K562 (cell line): ENCODE measurements around the gene DUSP10. TPM values are rescaled to one million over a fixed set of nuclear protein-coding genes. Genes with fewer than 3 reads are reported as not detected.

Experiments used
- ATAC-seq: fragments of 200-7000 bp; cut with Tn5 transposase; 3 replicates; pipeline ENCODE4 v1.9.1; 2020; ENCODE audit warnings: moderate library complexity
- BruUV-seq: library from RNA; stranded (reverse); fragments of 400-500 nt; replicated peaks from 2 replicates; lab custom pipeline; 2021; lab: Mats Ljungman, UMichigan
- CTCF ChIA-PET: fragments of 300-600 bp; formaldehyde crosslinking; extraction: SDS; loops from one replicate; lab custom pipeline; 2021; ENCODE audit warnings: low intra/inter-chr PET ratio; lab: Yijun Ruan, JAX
- POLR2A ChIA-PET: fragments of 300-600, 350-650 bp; sonication (Branson Sonifier 250); formaldehyde crosslinking; extraction: SDS; loops from one replicate; lab custom pipeline; 2021; ENCODE audit warnings: antibody characterized with exemption, inconsistent platforms; lab: Yijun Ruan, JAX
- DNase-seq, 4 experiments: peaks; one replicate each; pipeline versions ENCODE4 v3.0.0 to v3.0.0-alpha.2; 2011 to 2018; ENCODE audit warnings: low spot score in 3 of 4, mixed read lengths in 3 of 4; ENCODE audit errors: extremely low read depth in 1 of 4
- FAIRE-seq: peaks from 2 replicates; lab custom pipeline; 2011; peaks lifted over from hg19 to GRCh38; lab: Jason Lieb, UNC
- H2AFZ ChIP-seq: 2 replicates; pipeline ENCODE4 v1.6.0; 2011; ENCODE audit warnings: low read depth, low read length, control low read depth, inconsistent platforms
- H3K27ac ChIP-seq: fragments of 200-600 bp; 3 replicates; pipeline ENCODE4 v1.8.0; 2011; ENCODE audit warnings: low read depth, mild to moderate bottlenecking, control low read depth, inconsistent platforms, low read length, moderate library complexity, mixed read lengths; ENCODE audit errors: extremely low read depth
- H3K27me3 ChIP-seq, 2 experiments: fragments of 300-600 bp in 1 of 2; 2 replicates in 1 of 2; 3 replicates in 1 of 2; pipeline versions ENCODE4 v1.6.0 to v1.8.0; 2011; ENCODE audit warnings: inconsistent platforms in 2 of 2, low read length in 2 of 2, mild to moderate bottlenecking in 1 of 2, mixed read lengths in 1 of 2, moderate library complexity in 1 of 2; ENCODE audit not compliant: control insufficient read depth in 2 of 2, insufficient read depth in 2 of 2
- H3K36me3 ChIP-seq: fragments of 300-600 bp; 3 replicates; pipeline ENCODE4 v1.8.0; 2011; ENCODE audit warnings: mild to moderate bottlenecking, low read length, inconsistent platforms; ENCODE audit not compliant: control insufficient read depth, insufficient read depth
- H3K4me1 ChIP-seq, 2 experiments: fragments of 200-600 bp in 1 of 2; replicated peaks in 1 of 2; 2 replicates in 1 of 2; 3 replicates in 1 of 2; pipeline versions ENCODE4 v1.5.1 to v1.8.0; 2011; ENCODE audit warnings: inconsistent platforms in 2 of 2, low read length in 2 of 2, mild to moderate bottlenecking in 1 of 2, mixed read lengths in 1 of 2, moderate library complexity in 1 of 2; ENCODE audit not compliant: control insufficient read depth in 2 of 2, insufficient read depth in 2 of 2
- H3K4me2 ChIP-seq: 2 replicates; pipeline ENCODE4 v1.6.1; 2011; ENCODE audit warnings: low read length, control low read depth, inconsistent platforms, mixed read lengths; ENCODE audit not compliant: insufficient read depth
- H3K4me3 ChIP-seq: fragments of 200-600 bp; sonication (generic), shearing (Covaris generic); 2 replicates; pipeline ENCODE4 v1.5.1; 2016; ENCODE audit warnings: control low read depth, inconsistent platforms
- H3K79me2 ChIP-seq: fragments of 200-600 bp; 3 replicates; pipeline ENCODE4 v1.8.0; 2011; ENCODE audit warnings: low read length, inconsistent platforms; ENCODE audit not compliant: control insufficient read depth, insufficient read depth
- H3K9ac ChIP-seq, 2 experiments: 2 replicates each; pipeline versions ENCODE4 v1.6.0 to v1.6.1; 2011; ENCODE audit warnings: low read depth in 2 of 2, low read length in 2 of 2, control low read depth in 1 of 2, inconsistent platforms in 1 of 2, mild to moderate bottlenecking in 1 of 2, mixed read lengths in 1 of 2; ENCODE audit not compliant: insufficient read depth in 1 of 2
- H3K9me1 ChIP-seq: one replicate; pipeline ENCODE4 v1.6.0; 2011; ENCODE audit warnings: inconsistent platforms, mild to moderate bottlenecking, low read length, moderate library complexity; ENCODE audit not compliant: control insufficient read depth, insufficient read depth
- H3K9me3 ChIP-seq: replicated peaks from 2 replicates; pipeline ENCODE4 v1.5.1; 2011; ENCODE audit warnings: low read depth, low read length, inconsistent platforms; ENCODE audit not compliant: control insufficient read depth, insufficient read depth
- H4K20me1 ChIP-seq: replicated peaks from 2 replicates; pipeline ENCODE4 v1.6.1; 2011; ENCODE audit warnings: low read length, inconsistent platforms, mixed read lengths; ENCODE audit not compliant: control insufficient read depth, insufficient read depth
- CBX8 ChIP-seq: fragments of 200-600 bp; sonication (generic); IDR thresholded peaks from 2 replicates; pipeline ENCODE4 v1.6.1; 2012; ENCODE audit warnings: borderline replicate concordance, mixed run types, low read depth, mild to moderate bottlenecking, moderate library complexity, mixed read lengths, low read length, control low read depth, inconsistent platforms; ENCODE audit not compliant: poor library complexity, severe bottlenecking; ENCODE audit errors: extremely low read depth
- DMBX1 ChIP-seq: fragments of 250-450 bp; sonication (Bioruptor Pico); IDR thresholded peaks from 2 replicates; pipeline ENCODE4 v1.8.0; 2022; ENCODE audit warnings: inconsistent platforms, mild to moderate bottlenecking, moderate library complexity, borderline replicate concordance
- ESRRB ChIP-seq: fragments of 250-450 bp; sonication (Bioruptor Pico); IDR thresholded peaks from 2 replicates; pipeline ENCODE4 v1.5.0; 2020; ENCODE audit warnings: mild to moderate bottlenecking, moderate library complexity, borderline replicate concordance
- GABPA ChIP-seq: fragments of 200-800 bp; sonication (Bioruptor generic); conservative IDR thresholded peaks from 2 replicates; pipeline ENCODE4 v1.6.1; 2016; ENCODE audit warnings: low read depth, missing genetic modification characterization, missing compliant biosample characterization
- NCOA6 ChIP-seq: fragments of 450-650 bp; IDR thresholded peaks from 2 replicates; pipeline ENCODE4 v1.6.1; 2017; ENCODE audit warnings: mild to moderate bottlenecking
- NFATC3 ChIP-seq: fragments of 450-650 bp; IDR thresholded peaks from 2 replicates; pipeline ENCODE4 v1.6.1; 2017; ENCODE audit warnings: mild to moderate bottlenecking
- NR2C2 ChIP-seq, 2 experiments: fragments of 200-800 bp in 1 of 2; sonication (Bioruptor generic) in 1 of 2; sonication (generic) in 1 of 2; formaldehyde crosslinking in 1 of 2; IDR thresholded peaks; 2 replicates each; pipeline versions ENCODE4 v1.6.1 to v1.8.0; 2016 to 2022; ENCODE audit warnings: mild to moderate bottlenecking in 1 of 2, missing compliant biosample characterization in 1 of 2, missing genetic modification characterization in 1 of 2, missing genetic modification reagents in 1 of 2
- PKNOX1 ChIP-seq: fragments of 450-650 bp; IDR thresholded peaks from 2 replicates; pipeline ENCODE4 v1.6.1; 2016
- PPARD ChIP-seq: fragments of 250-450 bp; sonication (Bioruptor Pico); IDR thresholded peaks from 2 replicates; pipeline ENCODE4 v1.8.0; 2022; ENCODE audit warnings: inconsistent platforms, mild to moderate bottlenecking, moderate library complexity
- SMARCB1 ChIP-seq: IDR thresholded peaks from 2 replicates; pipeline ENCODE4 v1.6.1; 2011; ENCODE audit warnings: improper control_type of control experiment, low read depth; ENCODE audit not compliant: insufficient read length
- ZNF699 ChIP-seq: fragments of 250-450 bp; sonication (Bioruptor Pico); IDR thresholded peaks from 2 replicates; pipeline ENCODE4 v1.8.0; 2021; ENCODE audit warnings: mild to moderate bottlenecking, moderate library complexity; ENCODE audit not compliant: insufficient replicate concordance
- ZNF707 ChIP-seq: fragments of 250-450 bp; sonication (Bioruptor Pico); conservative IDR thresholded peaks from 2 replicates; pipeline ENCODE4 v1.8.0; 2022; ENCODE audit warnings: inconsistent platforms, mild to moderate bottlenecking, moderate library complexity
- WGBS: fragments of 100-300 bp; shearing (Covaris generic); methylation state at CpG from one replicate; pipeline ENCODE4 v1.1.6; 2016; ENCODE audit warnings: low coverage, mixed read lengths; ENCODE audit not compliant: insufficient coverage; ENCODE audit errors: missing lambda C conversion rate; 5-methylcytosine and 5-hydroxymethylcytosine counted together
- in situ Hi-C: fragments of 300-500 bp; cut with MboI; formaldehyde crosslinking; loops from 4 replicates; pipeline ENCODE4 v1.15.0; 2018; ENCODE audit warnings: inconsistent platforms, mixed read lengths
- intact Hi-C: fragments of 100-400 bp; cut with micrococcal nuclease; formaldehyde crosslinking; loops from 2 replicates; pipeline ENCODE4 v1.14.2; 2022
- polyA plus RNA-seq, 8 experiments: library from polyadenylated mRNA; depleted of rRNA in 4 of 8; stranded (reverse) in 5 of 8; unstranded in 3 of 8; fragments of >200 nt; fragmentation: Nextera tagmentation in 2 of 8; fragmentation: Illumina TruSeq in 1 of 8; extraction: Ambion mirVana in 2 of 8; extraction: Trizol in 1 of 8; gene quantifications; 2 replicates each; pipeline versions ENCODE4 v1.2.1 to v1.2.3, GENCODE V29; 2011 to 2014; ENCODE audit warnings: inconsistent platforms in 1 of 8, missing spikeins in 1 of 8
- total RNA-seq, 7 experiments: library from RNA; depleted of rRNA in 6 of 7; stranded (reverse); fragments of >200 nt in 6 of 7; fragmentation: Illumina TruSeq in 2 of 7; extraction: Trizol in 2 of 7; gene quantifications; 2 replicates each; pipeline versions ENCODE4 v1.2.1 to v1.2.3, GENCODE V29; 2011 to 2021; ENCODE audit warnings: low replicate concordance in 1 of 7
- TF ChIP-seq, protein P1 (sequence below): sonication (generic); formaldehyde crosslinking; IDR thresholded peaks from 2 replicates; pipeline ENCODE4 v1.5.0; 2020; ENCODE audit warnings: missing genetic modification reagents
- TF ChIP-seq, protein P2 (sequence below): fragments of 150-350 bp; conservative IDR thresholded peaks from 2 replicates; pipeline ENCODE4 v1.6.1; 2014; ENCODE audit warnings: low read length

The DUSP10 gene
- total and polyA plus RNA-seq, 9 of the 15 experiments (the other 6 are each of a cell fraction or from before 2014, with no cell fraction given): 1.7 to 8.3 (median 6.1) TPM

DNA sequence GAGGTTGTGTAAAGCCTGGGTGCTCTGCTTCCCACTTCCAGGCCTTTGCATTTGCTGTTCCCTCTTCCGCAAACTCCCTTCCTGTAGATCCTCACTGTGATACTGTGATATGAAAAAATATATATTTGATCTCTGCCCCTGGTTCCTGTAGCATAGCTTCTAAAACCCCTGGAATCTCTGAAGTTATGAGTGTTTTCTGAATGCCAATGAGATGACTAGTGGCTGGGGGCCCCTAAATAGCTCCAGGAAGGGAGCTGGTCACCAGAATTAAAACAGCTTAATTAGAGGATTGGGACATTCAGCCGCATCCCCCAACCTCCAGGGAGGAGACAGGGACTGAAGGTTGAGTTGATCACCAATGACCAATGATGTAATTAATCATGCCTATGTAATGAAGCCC lies 21.9 kb downstream of the DUSP10 start:
- BruUV-seq: no TSS peak
- intact Hi-C loops: no loop called here

GRCh38 chr1:221719278-221719597 lies 22.7 kb downstream of the DUSP10 start:
- no peak for ATAC-seq
- H3K27me3 ChIP-seq: no peaks in the 10 kb centered on the region
- no peak overlapping the region for H3K9ac ChIP-seq
- in situ Hi-C loops (no loop called here), intact Hi-C loops (no loop called here)
- no peak overlapping the region for H3K4me2 ChIP-seq
- BruUV-seq: no TSS peak
- FAIRE-seq: no peak
- H2AFZ ChIP-seq: no peak overlapping the region
- ChIA-PET POLR2A (interaction anchor here (0.9 to 1.8 kb wide), 3 partner anchors 10 to 12 kb away, joined by 3 to 7 read pairs (median 4); no protein-coding TSS in a partner anchor), CTCF (no interaction called here)
- no peak for DNase-seq
- H4K20me1 ChIP-seq: no peaks in the 10 kb centered on the region
- 75% methylated on average over 1 of the region's 1 CpG for WGBS
- peaks cover 8 to 81% of the 10 kb centered on the region in 2 experiments for H3K4me1 ChIP-seq
- no peaks in the 10 kb centered on the region for H3K9me1 ChIP-seq
- H3K4me3 ChIP-seq: no peak overlapping the region
- H3K79me2 ChIP-seq: peaks cover 18% of the 10 kb centered on the region
- peaks cover 3% of the 10 kb centered on the region; the same call in 1 of the 3 replicates for H3K36me3 ChIP-seq
- 0 out of 2 replicates have a peak, but pooled peaks cover 4% of the 10 kb centered on the region for H3K9me3 ChIP-seq
- no peak overlapping the region for H3K27ac ChIP-seq
- TF ChIP-seq GABPA (no peak; the same call in 1 of the 2 replicates), PKNOX1 (no peak), DMBX1 (peak; percentile 75), ZNF699 (no peak), NR2C2 (CRISPR knock-in tag; IDR thresholded peaks at IDR 0.05) (no peak), NR2C2 (tag; IDR thresholded peaks at IDR 0.05) (0 out of 2 replicates have a peak, but pooled peaks have one; percentile 21)
- TF ChIP-seq, protein P1, sequence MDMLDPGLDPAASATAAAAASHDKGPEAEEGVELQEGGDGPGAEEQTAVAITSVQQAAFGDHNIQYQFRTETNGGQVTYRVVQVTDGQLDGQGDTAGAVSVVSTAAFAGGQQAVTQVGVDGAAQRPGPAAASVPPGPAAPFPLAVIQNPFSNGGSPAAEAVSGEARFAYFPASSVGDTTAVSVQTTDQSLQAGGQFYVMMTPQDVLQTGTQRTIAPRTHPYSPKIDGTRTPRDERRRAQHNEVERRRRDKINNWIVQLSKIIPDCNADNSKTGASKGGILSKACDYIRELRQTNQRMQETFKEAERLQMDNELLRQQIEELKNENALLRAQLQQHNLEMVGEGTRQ (CRISPR knock-in tag): no peak
- TF ChIP-seq, protein P2, sequence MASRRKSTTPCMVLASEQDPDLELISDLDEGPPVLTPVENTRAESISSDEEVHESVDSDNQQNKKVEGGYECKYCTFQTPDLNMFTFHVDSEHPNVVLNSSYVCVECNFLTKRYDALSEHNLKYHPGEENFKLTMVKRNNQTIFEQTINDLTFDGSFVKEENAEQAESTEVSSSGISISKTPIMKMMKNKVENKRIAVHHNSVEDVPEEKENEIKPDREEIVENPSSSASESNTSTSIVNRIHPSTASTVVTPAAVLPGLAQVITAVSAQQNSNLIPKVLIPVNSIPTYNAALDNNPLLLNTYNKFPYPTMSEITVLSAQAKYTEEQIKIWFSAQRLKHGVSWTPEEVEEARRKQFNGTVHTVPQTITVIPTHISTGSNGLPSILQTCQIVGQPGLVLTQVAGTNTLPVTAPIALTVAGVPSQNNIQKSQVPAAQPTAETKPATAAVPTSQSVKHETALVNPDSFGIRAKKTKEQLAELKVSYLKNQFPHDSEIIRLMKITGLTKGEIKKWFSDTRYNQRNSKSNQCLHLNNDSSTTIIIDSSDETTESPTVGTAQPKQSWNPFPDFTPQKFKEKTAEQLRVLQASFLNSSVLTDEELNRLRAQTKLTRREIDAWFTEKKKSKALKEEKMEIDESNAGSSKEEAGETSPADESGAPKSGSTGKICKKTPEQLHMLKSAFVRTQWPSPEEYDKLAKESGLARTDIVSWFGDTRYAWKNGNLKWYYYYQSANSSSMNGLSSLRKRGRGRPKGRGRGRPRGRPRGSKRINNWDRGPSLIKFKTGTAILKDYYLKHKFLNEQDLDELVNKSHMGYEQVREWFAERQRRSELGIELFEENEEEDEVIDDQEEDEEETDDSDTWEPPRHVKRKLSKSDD: no peak

More for the DNA sequence above, 21.9 kb downstream of the DUSP10 start:
- H3K9ac ChIP-seq: no peak overlapping the region
- no peak overlapping the region for H3K4me3 ChIP-seq
- ATAC-seq (no peak), FAIRE-seq (no peak), DNase-seq (no peak)
- peaks cover 8 to 87% of the 10 kb centered on the region in 2 experiments for H3K4me1 ChIP-seq
- TF ChIP-seq ESRRB (no peak), NFATC3 (no peak), ZNF707 (no peak), PPARD (CRISPR knock-in tag) (no peak), CBX8 (no peak), NCOA6 (no peak), SMARCB1 (no peak)
- CTCF ChIA-PET: no interaction called here
- H2AFZ ChIP-seq: no peak overlapping the region
- POLR2A ChIA-PET: interaction anchor here (1.0 to 1.8 kb wide), 3 partner anchors 9 to 15 kb away, joined by 3 to 7 read pairs (median 3); no protein-coding TSS in a partner anchor
- H3K36me3 ChIP-seq: peaks cover 5% of the 10 kb centered on the region; the same call in 1 of the 3 replicates
- no peaks in the 10 kb centered on the region for H4K20me1 ChIP-seq
- H3K79me2 ChIP-seq: peaks cover 23% of the 10 kb centered on the region
- H3K9me1 ChIP-seq: no peaks in the 10 kb centered on the region
- H3K27ac ChIP-seq: no peak overlapping the region
- 76% methylated on average over 2 of the region's 2 CpGs for WGBS
- no peaks in the 10 kb centered on the region for H3K27me3 ChIP-seq
- H3K9me3 ChIP-seq: peaks cover 4% of the 10 kb centered on the region; the same call in 1 of the 2 replicates
- in situ Hi-C loops: no loop called here
- no peak overlapping the region for H3K4me2 ChIP-seq
